Smooth muscle cell (in vitro differentiated cells): Measurements from ENCODE around the gene MARCKS. TPM values are rescaled to one million over a fixed set of nuclear protein-coding genes. Genes with fewer than 3 reads are reported as not detected.
A peak's percentile ranks its signal among the peaks of the same experiment; 100 is the strongest.

Experiments used
- DNase-seq: peaks from one replicate; lab custom pipeline; 2025; ENCODE audit not compliant: unreplicated experiment; lab: John Stamatoyannopoulos, UW
- H2AFZ ChIP-seq: fragments of 200-600 bp; sonication (generic); 2 replicates; pipeline ENCODE4 v1.6.0; 2016; ENCODE audit warnings: antibody characterized with exemption, low read depth, mild to moderate bottlenecking
- H3F3A ChIP-seq: fragments of 200-600 bp; sonication (generic); 2 replicates; pipeline ENCODE4 v1.6.0; 2017; ENCODE audit warnings: antibody characterized with exemption, low read depth
- H3K27ac ChIP-seq: fragments of 200-600 bp; sonication (generic); 2 replicates; pipeline ENCODE4 v1.5.1; 2016; ENCODE audit warnings: low read depth, mild to moderate bottlenecking
- H3K27me3 ChIP-seq: fragments of 200-600 bp; sonication (generic); 2 replicates; pipeline ENCODE4 v1.6.1; 2016; ENCODE audit warnings: low read depth, mild to moderate bottlenecking
- H3K36me3 ChIP-seq: fragments of 200-600 bp; sonication (generic); 2 replicates; pipeline ENCODE4 v1.5.1; 2016; ENCODE audit warnings: low read depth
- H3K4me1 ChIP-seq: fragments of 200-600 bp; sonication (generic); 2 replicates; pipeline ENCODE4 v1.5.1; 2016; ENCODE audit warnings: low read depth
- H3K4me2 ChIP-seq: fragments of 200-600 bp; sonication (generic); 2 replicates; pipeline ENCODE4 v1.6.0; 2016; ENCODE audit warnings: mild to moderate bottlenecking
- H3K4me3 ChIP-seq: fragments of 200-600 bp; sonication (generic); 2 replicates; pipeline ENCODE4 v1.5.1; 2016; ENCODE audit warnings: mild to moderate bottlenecking
- H3K79me2 ChIP-seq: fragments of 200-600 bp; sonication (generic); 2 replicates; pipeline ENCODE4 v1.6.0; 2016; ENCODE audit warnings: low read depth, mild to moderate bottlenecking
- H3K9ac ChIP-seq: fragments of 200-600 bp; sonication (generic); 2 replicates; pipeline ENCODE4 v1.6.0; 2016; ENCODE audit warnings: low read depth
- H3K9me3 ChIP-seq: fragments of 200-600 bp; sonication (generic); replicated peaks from 2 replicates; pipeline ENCODE4 v1.5.1; 2016; ENCODE audit warnings: low read depth
- H4K20me1 ChIP-seq: fragments of 200-600 bp; sonication (generic); 2 replicates; pipeline ENCODE4 v1.6.0; 2016; ENCODE audit warnings: low read depth
- WGBS: methylation state at CpG from one replicate; pipeline ENCODE4 v1.1.7; 2016; ENCODE audit warnings: low lambda C conversion rate; 5-methylcytosine and 5-hydroxymethylcytosine counted together
- polyA plus RNA-seq: library from polyadenylated mRNA; unstranded; fragments of >200 nt; fragmentation: Nextera tagmentation; extraction: Ambion mirVana; gene quantifications from 2 replicates; pipeline ENCODE4 v1.2.1, GENCODE V29; 2016
- total RNA-seq: library from RNA; depleted of rRNA; stranded (reverse); fragments of >200 nt; gene quantifications from 2 replicates; pipeline ENCODE4 v1.2.3, GENCODE V29; 2014
- TF ChIP-seq, protein P1 (sequence below): fragments of 200-600 bp; sonication (generic); IDR thresholded peaks from 2 replicates; pipeline ENCODE4 v1.5.1; 2017; ENCODE audit warnings: borderline replicate concordance, mild to moderate bottlenecking, antibody characterized with exemption; ENCODE audit not compliant: insufficient read depth, poor library complexity, severe bottlenecking

The MARCKS gene
- total and polyA plus RNA-seq, 2 experiments from 2014 or later, result 172 to 206 TPM

DNA sequence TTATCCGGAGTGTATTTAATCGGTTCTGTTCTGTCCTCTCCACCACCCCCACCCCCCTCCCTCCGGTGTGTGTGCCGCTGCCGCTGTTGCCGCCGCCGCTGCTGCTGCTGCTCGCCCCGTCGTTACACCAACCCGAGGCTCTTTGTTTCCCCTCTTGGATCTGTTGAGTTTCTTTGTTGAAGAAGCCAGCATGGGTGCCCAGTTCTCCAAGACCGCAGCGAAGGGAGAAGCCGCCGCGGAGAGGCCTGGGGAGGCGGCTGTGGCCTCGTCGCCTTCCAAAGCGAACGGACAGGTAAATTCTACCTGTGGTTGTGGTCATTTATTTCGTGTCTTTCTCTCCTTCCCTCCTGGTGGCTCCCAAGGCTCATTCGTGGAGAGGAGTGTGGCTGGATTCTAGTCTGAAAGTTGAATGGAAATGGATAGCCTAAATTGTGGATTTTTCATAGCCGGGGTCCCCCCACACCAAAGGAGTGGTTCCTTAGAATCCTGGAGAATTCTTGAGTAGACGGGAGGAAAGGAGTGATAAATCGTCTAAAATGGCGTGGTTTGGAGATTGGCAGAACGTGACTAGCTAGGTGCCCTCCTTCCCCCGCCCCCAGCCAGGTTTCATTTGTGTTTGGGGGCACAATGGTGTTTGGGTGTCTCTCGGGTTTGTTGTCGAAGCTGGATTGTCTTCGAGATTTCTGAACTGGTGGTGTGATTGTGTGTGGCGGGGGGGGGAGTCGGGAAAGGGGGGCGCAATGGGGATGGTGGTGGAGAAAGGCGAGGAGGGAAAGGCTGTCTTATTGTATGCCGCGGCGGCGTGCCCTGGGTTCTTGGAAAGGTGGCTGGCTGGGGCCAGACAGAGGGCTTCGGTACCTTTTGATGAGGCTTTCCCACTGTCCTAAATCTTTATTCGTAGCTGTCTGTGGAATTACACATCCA, 673 bp downstream of the MARCKS start:
- Histone ChIP-seq H3K4me2 (peak overlapping the region; percentile 91), H3K9me3 (no peaks in the 10 kb centered on the region), H3K79me2 (peaks cover 57% of the 10 kb centered on the region), H3K4me1 (peaks cover 22% of the 10 kb centered on the region), H3K36me3 (peaks cover 4% of the 10 kb centered on the region), H2AFZ (no peak overlapping the region), H4K20me1 (peaks cover 43% of the 10 kb centered on the region), H3F3A (peaks cover 15% of the 10 kb centered on the region), H3K9ac (peak overlapping the region; percentile 98), H3K27ac (peak overlapping the region; percentile 96), H3K4me3 (peak overlapping the region; percentile 96), H3K27me3 (no peaks in the 10 kb centered on the region)
- 0% methylated on average over 33 of the region's 43 CpGs for WGBS
- TF ChIP-seq, protein P1, sequence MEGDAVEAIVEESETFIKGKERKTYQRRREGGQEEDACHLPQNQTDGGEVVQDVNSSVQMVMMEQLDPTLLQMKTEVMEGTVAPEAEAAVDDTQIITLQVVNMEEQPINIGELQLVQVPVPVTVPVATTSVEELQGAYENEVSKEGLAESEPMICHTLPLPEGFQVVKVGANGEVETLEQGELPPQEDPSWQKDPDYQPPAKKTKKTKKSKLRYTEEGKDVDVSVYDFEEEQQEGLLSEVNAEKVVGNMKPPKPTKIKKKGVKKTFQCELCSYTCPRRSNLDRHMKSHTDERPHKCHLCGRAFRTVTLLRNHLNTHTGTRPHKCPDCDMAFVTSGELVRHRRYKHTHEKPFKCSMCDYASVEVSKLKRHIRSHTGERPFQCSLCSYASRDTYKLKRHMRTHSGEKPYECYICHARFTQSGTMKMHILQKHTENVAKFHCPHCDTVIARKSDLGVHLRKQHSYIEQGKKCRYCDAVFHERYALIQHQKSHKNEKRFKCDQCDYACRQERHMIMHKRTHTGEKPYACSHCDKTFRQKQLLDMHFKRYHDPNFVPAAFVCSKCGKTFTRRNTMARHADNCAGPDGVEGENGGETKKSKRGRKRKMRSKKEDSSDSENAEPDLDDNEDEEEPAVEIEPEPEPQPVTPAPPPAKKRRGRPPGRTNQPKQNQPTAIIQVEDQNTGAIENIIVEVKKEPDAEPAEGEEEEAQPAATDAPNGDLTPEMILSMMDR, result no peak
- DNase-seq, result no peak

DNA sequence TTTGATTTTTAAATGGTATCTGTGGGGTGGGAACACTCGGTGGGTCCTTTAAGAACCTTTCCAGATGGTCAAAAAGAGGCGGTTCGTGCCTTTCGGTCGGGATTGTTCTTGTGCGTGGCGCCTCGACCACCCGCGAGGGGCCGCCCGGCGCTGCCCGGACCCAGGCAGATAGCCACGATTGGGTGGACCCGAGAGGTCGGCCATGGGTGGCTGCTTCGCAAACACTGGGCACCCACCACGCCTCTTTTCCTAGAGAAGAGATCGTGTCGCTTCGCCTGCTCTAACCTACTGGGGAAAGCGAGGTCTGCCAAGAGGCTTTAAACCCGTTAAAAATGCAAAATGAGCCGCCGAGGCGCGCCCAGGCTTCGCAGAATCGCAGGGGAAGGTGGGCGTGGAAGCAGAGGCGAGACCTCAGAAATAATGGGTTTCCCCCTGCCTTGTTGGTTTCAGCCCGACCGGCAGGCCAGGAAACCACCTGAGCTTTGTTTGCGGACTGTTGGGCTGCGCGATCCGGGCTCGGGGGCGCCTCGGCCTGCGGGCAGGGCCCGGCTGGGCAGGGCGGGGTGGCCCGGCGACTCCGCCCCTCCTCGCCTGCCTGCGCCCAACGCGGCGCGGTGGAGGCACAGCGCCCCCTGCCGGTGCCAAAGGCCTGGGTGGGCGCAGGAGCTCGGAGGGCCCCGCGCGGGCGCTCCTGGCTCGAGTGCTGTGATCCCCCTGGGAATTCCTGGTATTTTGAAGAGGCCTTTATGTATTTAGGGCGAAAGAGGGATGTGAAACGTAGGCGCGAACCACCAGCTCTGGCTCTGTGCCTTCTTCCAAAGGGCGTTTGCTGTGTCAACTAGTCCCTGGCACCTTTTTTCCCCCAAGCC, 1.6 kb downstream of the MARCKS start:
- peaks cover 65% of the 10 kb centered on the region for H3K79me2 ChIP-seq
- DNase-seq, result peak; percentile 75
- peak overlapping the region; percentile 98 for H3K9ac ChIP-seq
- H3K27me3 ChIP-seq, result no peaks in the 10 kb centered on the region
- peaks cover 52% of the 10 kb centered on the region for H4K20me1 ChIP-seq
- peak overlapping the region; percentile 91 for H3K4me2 ChIP-seq
- under 1% methylated on average over 62 of the region's 67 CpGs for WGBS
- TF ChIP-seq, protein P1, result peak; percentile 98
- H3F3A ChIP-seq, result peaks cover 15% of the 10 kb centered on the region
- no peak overlapping the region for H2AFZ ChIP-seq
- no peaks in the 10 kb centered on the region for H3K9me3 ChIP-seq
- peak overlapping the region; percentile 96 for H3K27ac ChIP-seq
- peak overlapping the region; percentile 96 for H3K4me3 ChIP-seq
- H3K36me3 ChIP-seq, result peaks cover 4% of the 10 kb centered on the region
- H3K4me1 ChIP-seq, result peaks cover 22% of the 10 kb centered on the region

DNA sequence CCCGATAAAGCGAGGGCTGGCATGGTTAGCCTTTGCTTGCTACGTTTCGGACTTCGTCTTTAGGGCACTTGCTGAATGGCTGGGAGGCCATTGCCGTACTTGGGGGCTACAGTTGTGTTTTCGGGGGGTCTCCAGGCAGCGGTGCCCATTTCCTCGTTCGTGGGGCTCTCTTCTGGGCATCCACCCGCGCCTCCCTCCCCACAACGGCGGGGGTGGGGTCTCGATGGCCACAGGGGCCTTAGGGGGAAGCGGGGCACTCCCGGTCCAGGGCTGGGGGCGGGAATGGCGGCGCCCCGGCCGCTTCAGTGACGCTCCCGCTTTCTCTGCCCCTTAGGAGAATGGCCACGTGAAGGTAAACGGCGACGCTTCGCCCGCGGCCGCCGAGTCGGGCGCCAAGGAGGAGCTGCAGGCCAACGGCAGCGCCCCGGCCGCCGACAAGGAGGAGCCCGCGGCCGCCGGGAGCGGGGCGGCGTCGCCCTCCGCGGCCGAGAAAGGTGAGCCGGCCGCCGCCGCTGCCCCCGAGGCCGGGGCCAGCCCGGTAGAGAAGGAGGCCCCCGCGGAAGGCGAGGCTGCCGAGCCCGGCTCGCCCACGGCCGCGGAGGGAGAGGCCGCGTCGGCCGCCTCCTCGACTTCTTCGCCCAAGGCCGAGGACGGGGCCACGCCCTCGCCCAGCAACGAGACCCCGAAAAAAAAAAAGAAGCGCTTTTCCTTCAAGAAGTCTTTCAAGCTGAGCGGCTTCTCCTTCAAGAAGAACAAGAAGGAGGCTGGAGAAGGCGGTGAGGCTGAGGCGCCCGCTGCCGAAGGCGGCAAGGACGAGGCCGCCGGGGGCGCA, 2.4 kb downstream of the MARCKS start:
- TF ChIP-seq, protein P1, result peak; percentile 7
- Histone ChIP-seq H2AFZ (no peak overlapping the region), H3K27ac (peak overlapping the region; percentile 96), H3K9me3 (no peaks in the 10 kb centered on the region), H3K79me2 (peaks cover 69% of the 10 kb centered on the region), H3K4me3 (peak overlapping the region; percentile 96), H3F3A (peaks cover 12% of the 10 kb centered on the region), H3K36me3 (peaks cover 4% of the 10 kb centered on the region), H4K20me1 (peaks cover 60% of the 10 kb centered on the region), H3K9ac (peak overlapping the region; percentile 85), H3K4me2 (peak overlapping the region; percentile 91), H3K4me1 (peaks cover 17% of the 10 kb centered on the region), H3K27me3 (no peaks in the 10 kb centered on the region)
- DNase-seq, result no peak
- WGBS, result 9% methylated on average over 65 of the region's 90 CpGs
